Right cardiac atrium (tissue), 5 donors: Measurements from ENCODE around the gene DNAH8. TPM values are rescaled to one million over a fixed set of nuclear protein-coding genes. Genes with fewer than 3 reads are reported as not detected.
A peak's percentile ranks its signal among the peaks of the same experiment; 100 is the strongest.

Experiments used
- ATAC-seq, 2 donors: fragments of 200-7000 bp; cut with Tn5 transposase; one replicate each; pipeline versions ENCODE4 v1.8.0 to v1.9.1; 2020; ENCODE audit warnings: moderate library complexity in 2 of 2, mild to moderate bottlenecking in 1 of 2
- DNase-seq, 3 donors: peaks; one replicate each; pipeline ENCODE4 v3.0.0-alpha.2; 2020
- H3K27ac ChIP-seq: one replicate; pipeline ENCODE4 v1.5.1; 2013; ENCODE audit warnings: mild to moderate bottlenecking, low read length, control low read depth, moderate library complexity
- H3K27me3 ChIP-seq: one replicate; pipeline ENCODE4 v1.6.1; 2013; ENCODE audit not compliant: control insufficient read depth, insufficient read depth
- H3K4me1 ChIP-seq: one replicate; pipeline ENCODE4 v1.6.1; 2013; ENCODE audit warnings: low read length; ENCODE audit not compliant: control insufficient read depth, insufficient read depth
- H3K4me3 ChIP-seq: one replicate; pipeline ENCODE4 v1.5.1; 2013; ENCODE audit warnings: low read length, control low read depth
- H3K9me3 ChIP-seq: one replicate; pipeline ENCODE4 v1.6.1; 2013; ENCODE audit warnings: low read length; ENCODE audit not compliant: control insufficient read depth
- WGBS: extraction: QIAGEN DNeasy Blood & Tissue Kit; methylation state at CpG from one replicate; pipeline ENCODE4 v1.1.7; 2013; 5-methylcytosine and 5-hydroxymethylcytosine counted together
- intact Hi-C, 4 donors: fragments of 100-400 bp; cut with DNase I; formaldehyde crosslinking; loops; one replicate each; pipeline versions ENCODE4 v1.11.0 to v1.14.0; 2022 to 2023
- polyA plus RNA-seq: library from polyadenylated mRNA; stranded (reverse); fragments of 200-250 nt; gene quantifications from one replicate; pipeline ENCODE4 v1.2.3, GENCODE V29; 2013
- total RNA-seq, 4 donors: library from RNA; stranded (reverse); fragmentation: NEBNext Ultra II Directional; extraction: Animal tissue kit (Norgen Biotek cat#: 25700); gene quantifications; one replicate each; pipeline ENCODE4 v1.2.1, GENCODE V29; 2021
- donor health status: healthy with polysubstance abuse.
- donor health status: DM: no; HTN: yes; CAD: no.
- donor health status: DM: no; HTN: no; CAD: no.
- donor health status: DM: no; HTN: yes; CAD: no; lungs with severe emphysema.
- donor health status: DM: yes; HTN: yes; CAD: no.

DNAH8 gene
- total and polyA plus RNA-seq, 5 donors = not detected

DNA sequence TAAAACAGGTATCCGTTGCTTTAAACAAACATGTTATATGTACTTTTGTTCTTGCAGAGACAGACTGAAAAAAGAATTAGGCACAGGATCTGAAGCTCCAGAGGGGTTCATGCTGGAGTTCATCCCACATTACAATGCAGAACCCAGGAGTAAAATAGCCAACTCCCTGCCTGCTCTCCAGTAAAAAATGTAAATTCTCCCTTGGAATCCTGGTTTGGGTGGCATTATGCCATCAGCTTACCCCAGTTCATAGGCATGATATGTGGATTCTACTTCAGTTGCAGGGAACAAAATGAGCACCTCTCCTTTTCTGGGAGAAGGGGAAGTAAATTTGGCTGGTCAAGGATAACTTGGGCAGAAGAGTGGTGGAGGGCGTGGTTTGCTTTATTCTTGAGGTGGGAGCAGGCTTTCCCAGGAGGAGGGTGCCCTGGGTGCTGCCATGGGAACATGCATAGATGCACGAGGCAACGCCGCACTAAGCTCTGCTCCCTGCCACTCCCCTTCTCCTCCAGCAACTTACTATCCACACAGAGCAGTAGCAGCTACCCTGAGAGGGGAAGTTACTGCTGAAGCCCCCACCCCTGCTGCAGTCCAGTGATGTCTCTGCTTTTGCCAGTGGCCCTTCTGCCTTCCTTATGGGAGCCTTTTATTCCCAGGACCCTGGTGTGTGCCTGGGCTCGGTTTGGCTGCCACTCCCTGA, 261.8 kb downstream of the DNAH8 start:
- no peaks in the 10 kb centered on the region for H3K27me3 ChIP-seq
- no peaks in the 10 kb centered on the region for H3K9me3 ChIP-seq
- no peak overlapping the region for H3K27ac ChIP-seq
- 64% methylated on average over 6 of the region's 6 CpGs for WGBS
- no peaks in the 10 kb centered on the region for H3K4me1 ChIP-seq
- ATAC-seq (no peak), DNase-seq (no peak)
- H3K4me3 ChIP-seq = no peak overlapping the region
- intact Hi-C loops = loop anchor here in 2 of 4 donors (5.0 to 10.0 kb wide), 2 partner anchors 128 to 330 kb away; no protein-coding TSS in a partner anchor

DNA sequence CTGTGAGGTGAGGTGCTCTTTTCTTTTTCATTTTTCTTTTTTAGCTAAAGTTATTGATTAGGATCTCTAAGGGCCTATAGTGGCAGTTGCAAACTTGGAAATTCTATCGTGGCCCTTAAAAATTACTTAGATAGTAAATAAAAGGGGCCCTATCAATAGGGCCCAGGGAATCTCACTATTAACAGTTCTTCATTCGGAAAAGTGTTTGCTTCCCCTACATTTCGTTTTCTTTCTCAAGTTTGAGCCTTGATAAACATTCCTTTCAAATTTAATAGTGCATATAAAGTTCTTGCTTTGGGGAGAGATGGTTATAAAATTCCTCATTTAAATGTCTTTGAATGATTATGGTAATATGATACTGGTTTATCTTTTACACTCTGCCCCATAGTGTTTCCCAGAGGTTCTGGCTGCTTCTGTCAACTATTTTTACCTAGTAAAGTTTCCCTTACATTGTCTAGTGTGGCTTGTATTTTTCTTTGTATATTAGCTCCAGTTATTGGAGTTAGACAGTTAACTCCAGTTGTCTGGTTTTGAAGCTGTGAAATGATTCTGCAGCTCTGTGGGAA, 263.1 kb downstream of the DNAH8 start:
- H3K4me3 ChIP-seq = no peak overlapping the region
- no peaks in the 10 kb centered on the region for H3K27me3 ChIP-seq
- DNase-seq (no peak), ATAC-seq (no peak)
- H3K9me3 ChIP-seq = no peaks in the 10 kb centered on the region
- intact Hi-C loops = loop anchor here in 2 of 4 donors (5.0 to 10.0 kb wide), 2 partner anchors 127 to 329 kb away; no protein-coding TSS in a partner anchor
- no peaks in the 10 kb centered on the region for H3K4me1 ChIP-seq
- 70% methylated on average over 3 of the region's 3 CpGs for WGBS
- no peak overlapping the region for H3K27ac ChIP-seq

DNA sequence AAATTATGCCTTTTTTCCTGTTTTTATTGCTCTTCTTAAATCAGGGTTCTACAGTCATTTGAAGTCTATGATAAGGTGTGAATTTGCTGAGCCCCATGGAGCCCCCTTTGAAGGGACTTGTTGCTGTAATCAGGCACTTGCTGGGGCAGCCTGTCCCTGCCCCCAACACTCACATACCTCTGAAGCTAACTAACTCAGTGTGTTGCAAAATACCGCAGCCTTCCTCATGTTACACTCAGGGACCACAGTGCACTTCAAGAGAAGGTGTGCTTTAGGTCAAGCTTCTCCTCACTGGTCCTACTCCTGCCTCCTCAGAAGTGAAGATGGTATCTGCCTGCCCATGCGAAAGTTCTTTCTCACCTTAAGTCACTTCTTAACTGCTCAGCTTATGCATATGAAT, 267.4 kb downstream of the DNAH8 start:
- DNase-seq (no peak), ATAC-seq (no peak)
- H3K4me1 ChIP-seq = no peaks in the 10 kb centered on the region
- 59% methylated on average over 2 of the region's 2 CpGs for WGBS
- no peaks in the 10 kb centered on the region for H3K27me3 ChIP-seq
- H3K27ac ChIP-seq = no peak overlapping the region
- H3K4me3 ChIP-seq = no peak overlapping the region
- H3K9me3 ChIP-seq = no peaks in the 10 kb centered on the region
- intact Hi-C loops = no loop called here

GRCh38 chr6:38984723-38985122, 269.6 kb downstream of the DNAH8 start:
- intact Hi-C loops = no loop called here
- Histone ChIP-seq H3K4me1 (no peaks in the 10 kb centered on the region), H3K9me3 (no peaks in the 10 kb centered on the region), H3K4me3 (no peak overlapping the region), H3K27ac (no peak overlapping the region), H3K27me3 (no peaks in the 10 kb centered on the region)
- no peak for ATAC-seq
- 91% methylated on average over 3 of the region's 3 CpGs for WGBS
- no peak for DNase-seq

DNA sequence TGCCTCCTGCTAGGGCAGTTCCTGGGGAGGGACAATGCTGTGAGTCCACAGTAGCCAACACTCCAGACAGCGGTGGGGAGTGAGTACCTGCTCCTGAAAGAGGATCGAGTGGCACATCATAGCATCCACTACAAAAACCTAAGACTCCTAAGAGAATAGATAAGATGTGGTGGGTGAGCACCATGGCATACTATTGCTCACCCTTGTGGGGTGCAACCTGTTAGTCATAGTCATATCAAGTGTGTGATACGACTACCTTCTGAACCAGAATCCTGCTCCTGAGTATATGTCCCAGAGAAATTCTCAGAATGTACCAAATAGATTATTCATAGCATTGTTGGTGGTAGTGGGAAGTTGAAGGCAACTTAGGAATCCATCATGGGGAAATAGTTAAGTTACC, 270.7 kb downstream of the DNAH8 start:
- no peaks in the 10 kb centered on the region for H3K9me3 ChIP-seq
- H3K4me3 ChIP-seq = no peak overlapping the region
- no peak for ATAC-seq
- intact Hi-C loops = no loop called here
- H3K27me3 ChIP-seq = no peaks in the 10 kb centered on the region
- no peak overlapping the region for H3K27ac ChIP-seq
- H3K4me1 ChIP-seq = no peaks in the 10 kb centered on the region
- DNase-seq = no peak
- WGBS = 87% methylated on average over 3 of the region's 3 CpGs

DNA sequence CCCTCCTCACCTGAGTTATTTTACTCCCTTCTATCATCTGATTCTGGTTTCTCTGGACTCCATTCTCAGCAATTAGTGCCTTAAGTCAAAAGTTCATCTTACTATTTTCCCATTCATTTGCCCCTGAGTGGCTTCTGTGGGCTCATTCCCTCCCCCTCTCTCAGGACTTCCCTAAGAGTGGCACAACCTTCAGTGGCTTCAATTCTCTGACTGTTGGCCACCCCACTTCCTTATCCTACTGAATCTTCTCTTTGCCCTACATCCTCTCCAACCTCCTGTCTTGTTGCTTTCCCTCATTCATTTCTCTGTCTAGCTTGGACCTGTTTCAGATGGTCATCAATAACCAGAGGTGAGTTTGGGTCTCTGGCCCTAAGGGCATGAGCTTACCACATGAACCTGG, 272.4 kb downstream of the DNAH8 start:
- no peak overlapping the region for H3K27ac ChIP-seq
- H3K27me3 ChIP-seq = no peaks in the 10 kb centered on the region
- H3K9me3 ChIP-seq = no peaks in the 10 kb centered on the region
- H3K4me1 ChIP-seq = no peaks in the 10 kb centered on the region
- no peak for DNase-seq
- ATAC-seq = no peak
- intact Hi-C loops = no loop called here
- no peak overlapping the region for H3K4me3 ChIP-seq

GRCh38 chr6:38988736-38989449, 273.8 kb downstream of the DNAH8 start:
- Histone ChIP-seq H3K4me3 (no peak overlapping the region), H3K27ac (no peak overlapping the region), H3K27me3 (no peaks in the 10 kb centered on the region), H3K4me1 (no peaks in the 10 kb centered on the region), H3K9me3 (no peaks in the 10 kb centered on the region)
- WGBS = 51% methylated on average over 8 of the region's 8 CpGs
- no peak for ATAC-seq
- DNase-seq = no peak
- intact Hi-C loops = no loop called here

DNA sequence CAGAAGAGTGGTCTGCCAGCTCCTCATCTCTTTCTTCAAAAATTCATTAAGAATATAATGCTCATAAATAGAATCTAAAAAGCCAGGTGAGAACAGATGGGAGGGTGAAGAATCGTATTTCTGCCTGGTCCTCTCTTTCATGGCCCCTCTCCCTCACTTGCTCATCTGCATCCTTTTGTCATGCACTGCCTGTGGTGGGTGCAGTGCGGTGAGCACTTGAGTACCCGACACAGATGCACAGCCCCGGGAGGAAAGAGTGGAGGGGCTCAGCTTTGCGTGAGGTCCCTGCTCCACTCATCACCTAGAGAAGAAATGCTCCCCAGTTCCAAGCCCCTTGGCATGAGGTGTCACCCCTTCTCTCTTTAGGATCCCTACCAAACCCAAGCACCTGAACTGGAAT, 275.4 kb downstream of the DNAH8 start:
- intact Hi-C loops = no loop called here
- WGBS = 46% methylated on average over 5 of the region's 5 CpGs
- ATAC-seq = no peak

GRCh38 chr6:38996676-38997075, 281.6 kb downstream of the DNAH8 start:
- WGBS = 47% methylated on average over 5 of the region's 5 CpGs
- H3K4me1 ChIP-seq = no peaks in the 10 kb centered on the region
- H3K27me3 ChIP-seq = no peaks in the 10 kb centered on the region
- DNase-seq (peak in 1 of 3 donors; percentile 40), ATAC-seq (peak; percentile 47 to 72)
- intact Hi-C loops = no loop called here
- H3K9me3 ChIP-seq = no peaks in the 10 kb centered on the region
- peak overlapping the region; percentile 39 for H3K27ac ChIP-seq
- no peak overlapping the region for H3K4me3 ChIP-seq

More for the DNA sequence above, 275.4 kb downstream of the DNAH8 start:
- Histone ChIP-seq H3K4me1 (no peaks in the 10 kb centered on the region), H3K27me3 (no peaks in the 10 kb centered on the region), H3K9me3 (no peaks in the 10 kb centered on the region), H3K27ac (no peak overlapping the region), H3K4me3 (no peak overlapping the region)
- no peak for DNase-seq

- peak; percentile 22 to 68 (median 65) for DNase-seq
- ATAC-seq = peak; percentile 47 to 61
- H3K4me3 ChIP-seq = no peak overlapping the region
- H3K4me1 ChIP-seq = no peaks in the 10 kb centered on the region
- intact Hi-C loops = no loop called here
- WGBS = 16% methylated on average over 2 of the region's 2 CpGs
- H3K9me3 ChIP-seq = no peaks in the 10 kb centered on the region
- no peak overlapping the region for H3K27ac ChIP-seq
- no peaks in the 10 kb centered on the region for H3K27me3 ChIP-seq
Observed at GRCh38 chr6:38997128-38997761, 282.1 kb downstream of the DNAH8 start.

DNA sequence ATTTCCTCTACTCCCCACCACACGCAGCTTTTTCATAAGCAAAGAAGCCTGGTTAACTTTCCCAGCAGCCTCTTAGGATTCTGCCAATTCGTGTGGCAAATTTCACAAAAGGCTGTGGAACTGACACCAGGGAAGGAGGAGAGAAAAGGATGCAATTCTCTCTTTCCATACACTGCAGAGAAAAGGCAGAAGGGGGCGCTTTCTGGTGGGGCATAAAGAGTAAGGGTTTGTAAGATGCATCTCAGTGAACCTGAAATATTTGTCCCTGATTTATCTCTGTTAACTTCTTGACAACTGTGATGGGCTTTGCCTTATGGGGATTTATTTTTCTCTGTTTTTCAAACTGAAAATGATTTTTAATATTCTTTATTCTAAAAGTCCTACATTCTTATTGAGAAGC, 288.0 kb downstream of the DNAH8 start:
- H3K4me3 ChIP-seq = no peak overlapping the region
- H3K27me3 ChIP-seq = no peaks in the 10 kb centered on the region

More for the DNA sequence above, 288.0 kb downstream of the DNAH8 start:
- no peak for DNase-seq
- H3K4me1 ChIP-seq = no peaks in the 10 kb centered on the region
- intact Hi-C loops = no loop called here
- H3K27ac ChIP-seq = no peak overlapping the region
- H3K9me3 ChIP-seq = no peaks in the 10 kb centered on the region
- WGBS = 14% methylated on average over 3 of the region's 3 CpGs
- no peak for ATAC-seq
